GM19395 (cell line): ENCODE results near the gene PIP5K1A.
"Not testable (repeated sequence)": the region's sequence is repeated elsewhere in the genome, so short reads cannot be mapped to it uniquely, and the experiment has no call there.

Experiments used
- ATAC-seq: cut with Tn5 transposase; IDR thresholded peaks from one replicate; pipeline ENCODE4 v1.9.1; 2021; ENCODE audit warnings: mild to moderate bottlenecking, moderate library complexity; ENCODE audit not compliant: unreplicated experiment

The PIP5K1A gene

GRCh38 chr1:151198254-151199127, at the start of gene PIP5K1A:
Gene PIP5K1A, plus strand, starts transcription at chr1:151198552. Its CDS starts 445 bp downstream, at chr1:151198997.
- ATAC-seq = peak; percentile 83

- ATAC-seq = peak; percentile 74
These were observed 41.9 kb upstream of the PIP5K1A start, which contains the start of gene TNFAIP8L2 for GRCh38 chr1:151156515-151156819. Gene TNFAIP8L2, plus strand, starts transcription at chr1:151156649. Its CDS starts 2,049 bp downstream, at chr1:151158698.

- no peak for ATAC-seq
These were observed 41.3 kb upstream of the PIP5K1A start for GRCh38 chr1:151157067-151157531.

- no peak for ATAC-seq
These were observed 40.0 kb upstream of the PIP5K1A start for GRCh38 chr1:151158326-151158725.

- no peak for ATAC-seq
These were observed 39.6 kb upstream of the PIP5K1A start for GRCh38 chr1:151158751-151159251.

GRCh38 chr1:151159373-151159772, 39.0 kb upstream of the PIP5K1A start:
- no peak for ATAC-seq

- no peak for ATAC-seq
These were observed 33.5 kb upstream of the PIP5K1A start for GRCh38 chr1:151164732-151165280.

- ATAC-seq = no peak
These were observed 33.0 kb upstream of the PIP5K1A start for GRCh38 chr1:151165281-151165737.

- ATAC-seq = peak; percentile 82
These were observed 32.4 kb upstream of the PIP5K1A start, which contains the start of the genes LYSMD1 and SCNM1 for GRCh38 chr1:151165738-151166504. Gene LYSMD1, minus strand, starts transcription at chr1:151165902. Its CDS starts 644 bp downstream, at chr1:151165258. Gene SCNM1, plus strand, starts transcription at chr1:151166144. Its CDS starts 9 bp downstream, at chr1:151166153.

GRCh38 chr1:151166505-151166956, 31.8 kb upstream of the PIP5K1A start:
- ATAC-seq = no peak

GRCh38 chr1:151167116-151167515, 31.2 kb upstream of the PIP5K1A start:
- ATAC-seq = no peak

GRCh38 chr1:151171190-151171589, 27.2 kb upstream of the PIP5K1A start:
- ATAC-seq = no peak

- ATAC-seq = no peak
These were observed 23.2 kb upstream of the PIP5K1A start for GRCh38 chr1:151175041-151175741.

- ATAC-seq = no peak
These were observed 22.5 kb upstream of the PIP5K1A start, which contains the start of gene TMOD4 for GRCh38 chr1:151175863-151176262. Gene TMOD4, minus strand, starts transcription at chr1:151175981. Its CDS starts 1,106 bp downstream, at chr1:151174875.

GRCh38 chr1:151176514-151177045, 21.8 kb upstream of the PIP5K1A start:
- ATAC-seq = no peak

GRCh38 chr1:151184211-151184610, 14.1 kb upstream of the PIP5K1A start:
- ATAC-seq = no peak

- ATAC-seq = no peak
These were observed 11.1 kb upstream of the PIP5K1A start for GRCh38 chr1:151187205-151187604.

GRCh38 chr1:151188667-151189066, 9.7 kb upstream of the PIP5K1A start:
- not testable (repeated sequence) for ATAC-seq

- peak; percentile 91 for ATAC-seq
These were observed 8.5 kb upstream of the PIP5K1A start, which contains the start of gene VPS72 for GRCh38 chr1:151189637-151190445. Gene VPS72, minus strand, starts transcription at chr1:151190197. Its CDS starts 76 bp downstream, at chr1:151190121.
